DOHH2 (cell line): ENCODE results near the gene TRIML2.

Experiments
- H3F3A ChIP-seq: fragments of 200-600 bp; sonication (generic), shearing (Covaris generic); 2 replicates; pipeline ENCODE4 v1.6.0; 2016; ENCODE audit warnings: antibody characterized with exemption, mild to moderate bottlenecking; ENCODE audit not compliant: control insufficient read depth, insufficient read depth
- H3K27ac ChIP-seq: fragments of 200-600 bp; sonication (generic); 2 replicates; pipeline ENCODE4 v1.5.1; 2014; ENCODE audit warnings: low read depth, mild to moderate bottlenecking, low read length, moderate library complexity
- H3K27me3 ChIP-seq: fragments of 200-600 bp; sonication (generic); 2 replicates; pipeline ENCODE4 v1.6.1; 2014; ENCODE audit warnings: mild to moderate bottlenecking, low read length, mixed read lengths; ENCODE audit not compliant: control insufficient read depth
- H3K36me3 ChIP-seq: fragments of 200-600 bp; sonication (generic); 2 replicates; pipeline ENCODE4 v1.6.1; 2014; ENCODE audit warnings: mild to moderate bottlenecking, low read length, moderate library complexity, mixed read lengths; ENCODE audit not compliant: control insufficient read depth
- H3K4me1 ChIP-seq: fragments of 200-600 bp; sonication (generic); 2 replicates; pipeline ENCODE4 v1.6.1; 2014; ENCODE audit warnings: mild to moderate bottlenecking, low read length, mixed read lengths; ENCODE audit not compliant: control insufficient read depth
- H3K4me2 ChIP-seq: fragments of 200-600 bp; sonication (generic); 2 replicates; pipeline ENCODE4 v1.6.0; 2014; ENCODE audit warnings: mild to moderate bottlenecking, low read length, moderate library complexity
- H3K4me3 ChIP-seq: fragments of 200-600 bp; sonication (generic); 2 replicates; pipeline ENCODE4 v1.5.1; 2014; ENCODE audit warnings: mild to moderate bottlenecking, low read length, mixed read lengths
- H3K79me2 ChIP-seq: fragments of 200-600 bp; sonication (generic); 2 replicates; pipeline ENCODE4 v1.6.1; 2014; ENCODE audit warnings: mild to moderate bottlenecking, low read length, mixed read lengths; ENCODE audit not compliant: control insufficient read depth
- H3K9me2 ChIP-seq: fragments of 200-600 bp; sonication (generic); replicated peaks from 2 replicates; pipeline ENCODE4 v1.6.1; 2014; ENCODE audit warnings: mild to moderate bottlenecking, low read length, mixed read lengths; ENCODE audit not compliant: control insufficient read depth
- H3K9me3 ChIP-seq: fragments of 200-600 bp; sonication (generic); 2 replicates; pipeline ENCODE4 v1.6.1; 2014; ENCODE audit warnings: antibody characterized with exemption, low read length, mixed read lengths; ENCODE audit not compliant: control insufficient read depth, insufficient read depth
- H4K20me1 ChIP-seq: fragments of 200-600 bp; sonication (generic); 2 replicates; pipeline ENCODE4 v1.6.0; 2014; ENCODE audit warnings: low read depth, mild to moderate bottlenecking, antibody characterized with exemption, low read length, moderate library complexity; ENCODE audit not compliant: control insufficient read depth, insufficient read depth
- EZH2phosphoT487 ChIP-seq: fragments of 200-600 bp; sonication (generic); IDR thresholded peaks from 2 replicates; pipeline ENCODE4 v1.6.1; 2017; ENCODE audit warnings: borderline replicate concordance, mild to moderate bottlenecking, antibody characterized with exemption, low read length, moderate library complexity, mixed read lengths
- TF ChIP-seq, protein P1 (sequence below): fragments of 200-600 bp; sonication (generic); IDR thresholded peaks from one replicate; pipeline ENCODE4 v1.5.1; 2014; ENCODE audit warnings: antibody characterized with exemption, mild to moderate bottlenecking, low read depth, low read length; ENCODE audit not compliant: poor library complexity, severe bottlenecking

The TRIML2 gene

DNA sequence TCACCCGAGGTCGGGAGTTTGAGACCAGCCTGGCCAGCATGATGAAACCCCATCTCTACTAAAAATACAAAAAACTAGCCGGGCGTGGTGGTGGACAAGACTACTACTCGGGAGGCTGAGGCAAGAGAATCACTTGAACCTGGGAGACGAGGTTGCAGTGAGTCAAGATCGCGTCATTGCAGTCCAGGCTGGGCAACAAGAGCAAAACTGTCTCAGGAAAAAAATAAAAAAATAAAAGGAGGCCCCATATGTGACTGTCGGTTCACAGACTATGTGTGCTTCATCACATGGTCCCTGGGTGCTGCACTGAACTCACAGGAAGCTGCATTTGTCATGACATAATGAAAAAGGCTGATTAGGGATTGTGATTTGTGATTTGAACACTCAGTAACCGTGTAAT is 36.2 kb upstream of the TRIML2 start:
- Histone ChIP-seq H3K9me2 (no peaks in the 10 kb centered on the region), H3K36me3 (no peaks in the 10 kb centered on the region), H3K79me2 (no peaks in the 10 kb centered on the region), H4K20me1 (no peaks in the 10 kb centered on the region), H3K4me2 (no peak overlapping the region), H3K4me1 (no peaks in the 10 kb centered on the region), H3K4me3 (no peak overlapping the region), H3K27me3 (no peaks in the 10 kb centered on the region), H3K27ac (no peak overlapping the region), H3F3A (no peaks in the 10 kb centered on the region), H3K9me3 (peaks cover 4% of the 10 kb centered on the region; the same call in 1 of the 2 replicates)
- TF ChIP-seq, protein P1, sequence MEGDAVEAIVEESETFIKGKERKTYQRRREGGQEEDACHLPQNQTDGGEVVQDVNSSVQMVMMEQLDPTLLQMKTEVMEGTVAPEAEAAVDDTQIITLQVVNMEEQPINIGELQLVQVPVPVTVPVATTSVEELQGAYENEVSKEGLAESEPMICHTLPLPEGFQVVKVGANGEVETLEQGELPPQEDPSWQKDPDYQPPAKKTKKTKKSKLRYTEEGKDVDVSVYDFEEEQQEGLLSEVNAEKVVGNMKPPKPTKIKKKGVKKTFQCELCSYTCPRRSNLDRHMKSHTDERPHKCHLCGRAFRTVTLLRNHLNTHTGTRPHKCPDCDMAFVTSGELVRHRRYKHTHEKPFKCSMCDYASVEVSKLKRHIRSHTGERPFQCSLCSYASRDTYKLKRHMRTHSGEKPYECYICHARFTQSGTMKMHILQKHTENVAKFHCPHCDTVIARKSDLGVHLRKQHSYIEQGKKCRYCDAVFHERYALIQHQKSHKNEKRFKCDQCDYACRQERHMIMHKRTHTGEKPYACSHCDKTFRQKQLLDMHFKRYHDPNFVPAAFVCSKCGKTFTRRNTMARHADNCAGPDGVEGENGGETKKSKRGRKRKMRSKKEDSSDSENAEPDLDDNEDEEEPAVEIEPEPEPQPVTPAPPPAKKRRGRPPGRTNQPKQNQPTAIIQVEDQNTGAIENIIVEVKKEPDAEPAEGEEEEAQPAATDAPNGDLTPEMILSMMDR, result no peak
- TF ChIP-seq EZH2phosphoT487, result no peak

DNA sequence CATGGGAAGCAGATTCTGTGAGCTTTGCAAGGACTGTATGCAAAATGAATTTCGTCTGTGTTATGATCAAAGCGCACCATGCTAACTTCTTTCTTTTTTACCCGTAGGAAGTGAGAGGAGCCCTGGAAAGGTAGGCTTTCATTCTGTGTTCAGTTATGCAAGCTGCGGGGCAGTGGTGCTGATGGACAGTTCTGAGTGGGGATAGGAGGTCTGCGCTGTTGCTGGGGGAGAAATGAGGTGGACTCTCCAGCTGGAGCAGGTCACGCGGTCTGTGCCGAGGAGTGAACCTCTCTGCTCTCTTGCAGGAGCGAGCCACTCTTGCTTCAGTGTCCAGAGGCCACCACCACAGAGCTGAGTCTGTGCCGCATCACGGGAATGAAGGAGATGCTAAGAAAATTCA is 34.3 kb upstream of the TRIML2 start:
- Histone ChIP-seq H3K4me3 (no peak overlapping the region), H3F3A (no peaks in the 10 kb centered on the region), H4K20me1 (no peaks in the 10 kb centered on the region), H3K4me2 (no peak overlapping the region), H3K27me3 (no peaks in the 10 kb centered on the region), H3K9me2 (no peaks in the 10 kb centered on the region), H3K79me2 (no peaks in the 10 kb centered on the region), H3K27ac (no peak overlapping the region), H3K36me3 (no peaks in the 10 kb centered on the region), H3K4me1 (no peaks in the 10 kb centered on the region), H3K9me3 (peaks cover 4% of the 10 kb centered on the region; the same call in 1 of the 2 replicates)
- TF ChIP-seq EZH2phosphoT487, result no peak
- TF ChIP-seq, protein P1, result no peak

DNA sequence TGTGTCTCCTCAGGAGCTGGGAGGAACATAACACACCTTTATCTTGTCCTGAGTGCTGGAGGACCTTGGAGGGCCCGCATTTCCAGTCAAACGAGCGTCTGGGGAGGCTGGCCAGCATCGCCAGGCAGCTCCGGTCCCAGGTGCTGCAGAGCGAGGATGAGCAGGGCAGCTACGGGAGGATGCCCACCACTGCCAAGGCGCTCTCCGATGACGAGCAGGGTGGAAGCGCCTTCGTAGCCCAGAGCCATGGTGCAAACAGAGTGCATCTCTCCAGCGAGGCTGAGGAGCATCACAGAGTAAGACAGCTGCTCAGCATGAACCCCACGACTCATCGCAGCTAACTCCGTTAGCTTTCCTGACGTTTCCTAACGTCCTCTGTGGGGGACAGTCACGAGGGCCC is 30.3 kb upstream of the TRIML2 start:
- Histone ChIP-seq H3K4me1 (no peaks in the 10 kb centered on the region), H3K36me3 (no peaks in the 10 kb centered on the region), H3F3A (no peaks in the 10 kb centered on the region), H3K27ac (no peak overlapping the region), H3K27me3 (no peaks in the 10 kb centered on the region), H3K79me2 (no peaks in the 10 kb centered on the region), H3K4me3 (no peak overlapping the region), H3K9me3 (0 out of 2 replicates have a peak, but pooled peaks cover 4% of the 10 kb centered on the region), H3K4me2 (no peak overlapping the region), H3K9me2 (no peaks in the 10 kb centered on the region), H4K20me1 (no peaks in the 10 kb centered on the region)
- TF ChIP-seq, protein P1, result no peak
- no peak for TF ChIP-seq EZH2phosphoT487
